Neural cell (in vitro differentiated cells): ENCODE measurements around the gene ABCC9.

ENCODE experiments used
- CTCF ChIP-seq: fragments of 450-650 bp; IDR thresholded peaks from 2 replicates; pipeline ENCODE4 v1.5.1; 2014; ENCODE audit warnings: antibody characterized with exemption, mild to moderate bottlenecking, moderate library complexity; ENCODE audit not compliant: poor library complexity, severe bottlenecking
- EP300 ChIP-seq: fragments of 450-650 bp; conservative IDR thresholded peaks from 2 replicates; pipeline ENCODE4 v1.6.1; 2014; ENCODE audit warnings: antibody characterized with exemption, mild to moderate bottlenecking, moderate library complexity; ENCODE audit not compliant: poor library complexity, severe bottlenecking
- EZH2 ChIP-seq: fragments of 200-600, 300-800 bp; shearing (Covaris generic), sonication (generic); IDR thresholded peaks from 2 replicates; pipeline ENCODE4 v1.6.1; 2014; ENCODE audit warnings: antibody characterized with exemption, low read length, borderline replicate concordance, mild to moderate bottlenecking; ENCODE audit not compliant: insufficient read depth, poor library complexity, severe bottlenecking
- REST ChIP-seq: IDR thresholded peaks from 2 replicates; pipeline ENCODE4 v1.6.1; 2012; ENCODE audit warnings: borderline replicate concordance
- SMC3 ChIP-seq: fragments of 450-650 bp; conservative IDR thresholded peaks from 2 replicates; pipeline ENCODE4 v1.6.1; 2014; ENCODE audit warnings: antibody characterized with exemption, mild to moderate bottlenecking, moderate library complexity; ENCODE audit not compliant: poor library complexity
- TAF1 ChIP-seq: IDR thresholded peaks from 2 replicates; pipeline ENCODE4 v1.6.1; 2012; ENCODE audit warnings: low read depth

GRCh38 chr12:21860128-21860527, 81.1 kb downstream of the ABCC9 start:
- TF ChIP-seq TAF1: no peak
- TF ChIP-seq EZH2: no peak
- TF ChIP-seq EP300: no peak
- no peak for TF ChIP-seq CTCF
- TF ChIP-seq REST: no peak
- TF ChIP-seq SMC3: no peak
